ENCODE data around the gene RNF112. TPM values are rescaled to one million over a fixed set of nuclear protein-coding genes. Genes with fewer than 3 reads are reported as not detected.

The RNF112 gene
- total and polyA plus RNA-seq, 2 of the 13 experiments (the other 11 are each of a cell fraction or from before 2014, with no cell fraction given): 0.05 TPM; not detected in 1

DNA sequence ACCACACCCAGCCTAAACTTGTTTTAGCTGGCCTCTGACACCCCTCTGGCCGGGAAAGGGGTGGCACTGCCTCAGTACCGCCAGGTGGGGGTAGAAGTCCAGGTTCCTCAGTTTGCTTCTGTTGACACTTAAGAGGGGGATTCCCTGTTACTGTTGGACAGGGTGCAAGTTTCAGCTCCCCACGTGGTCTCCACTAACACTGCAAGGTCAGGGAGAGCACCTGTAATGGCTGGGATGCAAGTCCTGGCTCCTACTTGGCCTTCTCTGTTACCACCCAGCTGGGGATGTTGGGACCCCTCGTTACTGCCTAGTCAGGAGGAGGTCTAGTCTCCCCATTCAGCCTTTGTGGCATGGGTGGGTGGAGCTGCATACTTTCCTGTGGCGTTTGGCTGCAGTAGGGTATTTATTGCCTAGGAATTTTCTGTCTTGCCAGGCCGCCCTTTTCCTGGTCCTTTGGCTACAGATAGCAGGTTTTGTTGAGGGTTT is 13.4 kb upstream of the RNF112 start (continued):
- TF ChIP-seq ISX (CRISPR knock-in tag; conservative IDR thresholded peaks at IDR 0.05): no peak
- TF ChIP-seq, protein P1, sequence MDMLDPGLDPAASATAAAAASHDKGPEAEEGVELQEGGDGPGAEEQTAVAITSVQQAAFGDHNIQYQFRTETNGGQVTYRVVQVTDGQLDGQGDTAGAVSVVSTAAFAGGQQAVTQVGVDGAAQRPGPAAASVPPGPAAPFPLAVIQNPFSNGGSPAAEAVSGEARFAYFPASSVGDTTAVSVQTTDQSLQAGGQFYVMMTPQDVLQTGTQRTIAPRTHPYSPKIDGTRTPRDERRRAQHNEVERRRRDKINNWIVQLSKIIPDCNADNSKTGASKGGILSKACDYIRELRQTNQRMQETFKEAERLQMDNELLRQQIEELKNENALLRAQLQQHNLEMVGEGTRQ (IDR thresholded peaks at IDR 0.05; ENCODE audit: low read depth, low read length): 0 out of 2 replicates have a peak, but pooled peaks have one; percentile 22
- TF ChIP-seq, protein P1 (CRISPR knock-in tag; IDR thresholded peaks at IDR 0.05; ENCODE audit: borderline replicate concordance): peak; percentile 28; the same call in 1 of the 2 replicates
- no peak for TF ChIP-seq ZNF850 (CRISPR knock-in tag; conservative IDR thresholded peaks at IDR 0.05)
- TF ChIP-seq, protein P2, sequence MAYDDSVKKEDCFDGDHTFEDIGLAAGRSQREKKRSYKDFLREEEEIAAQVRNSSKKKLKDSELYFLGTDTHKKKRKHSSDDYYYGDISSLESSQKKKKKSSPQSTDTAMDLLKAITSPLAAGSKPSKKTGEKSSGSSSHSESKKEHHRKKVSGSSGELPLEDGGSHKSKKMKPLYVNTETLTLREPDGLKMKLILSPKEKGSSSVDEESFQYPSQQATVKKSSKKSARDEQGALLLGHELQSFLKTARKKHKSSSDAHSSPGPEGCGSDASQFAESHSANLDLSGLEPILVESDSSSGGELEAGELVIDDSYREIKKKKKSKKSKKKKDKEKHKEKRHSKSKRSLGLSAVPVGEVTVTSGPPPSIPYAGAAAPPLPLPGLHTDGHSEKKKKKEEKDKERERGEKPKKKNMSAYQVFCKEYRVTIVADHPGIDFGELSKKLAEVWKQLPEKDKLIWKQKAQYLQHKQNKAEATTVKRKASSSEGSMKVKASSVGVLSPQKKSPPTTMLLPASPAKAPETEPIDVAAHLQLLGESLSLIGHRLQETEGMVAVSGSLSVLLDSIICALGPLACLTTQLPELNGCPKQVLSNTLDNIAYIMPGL (CRISPR knock-in tag; IDR thresholded peaks at IDR 0.05; ENCODE audit: borderline replicate concordance in 1 of 2, low read depth in 1 of 2): 0 out of 4 replicates have a peak, but pooled peaks of 1 of the 2 experiments have one; percentile 35
- TF ChIP-seq, protein P3, sequence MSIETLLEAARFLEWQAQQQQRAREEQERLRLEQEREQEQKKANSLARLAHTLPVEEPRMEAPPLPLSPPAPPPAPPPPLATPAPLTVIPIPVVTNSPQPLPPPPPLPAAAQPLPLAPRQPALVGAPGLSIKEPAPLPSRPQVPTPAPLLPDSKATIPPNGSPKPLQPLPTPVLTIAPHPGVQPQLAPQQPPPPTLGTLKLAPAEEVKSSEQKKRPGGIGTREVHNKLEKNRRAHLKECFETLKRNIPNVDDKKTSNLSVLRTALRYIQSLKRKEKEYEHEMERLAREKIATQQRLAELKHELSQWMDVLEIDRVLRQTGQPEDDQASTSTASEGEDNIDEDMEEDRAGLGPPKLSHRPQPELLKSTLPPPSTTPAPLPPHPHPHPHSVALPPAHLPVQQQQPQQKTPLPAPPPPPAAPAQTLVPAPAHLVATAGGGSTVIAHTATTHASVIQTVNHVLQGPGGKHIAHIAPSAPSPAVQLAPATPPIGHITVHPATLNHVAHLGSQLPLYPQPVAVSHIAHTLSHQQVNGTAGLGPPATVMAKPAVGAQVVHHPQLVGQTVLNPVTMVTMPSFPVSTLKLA (IDR thresholded peaks at IDR 0.05): peak; percentile 34; the same call in 1 of the 2 replicates
- TF ChIP-seq SRF (IDR thresholded peaks at IDR 0.05; ENCODE audit: low read depth, low read length): no peak
- TF ChIP-seq, protein P4, sequence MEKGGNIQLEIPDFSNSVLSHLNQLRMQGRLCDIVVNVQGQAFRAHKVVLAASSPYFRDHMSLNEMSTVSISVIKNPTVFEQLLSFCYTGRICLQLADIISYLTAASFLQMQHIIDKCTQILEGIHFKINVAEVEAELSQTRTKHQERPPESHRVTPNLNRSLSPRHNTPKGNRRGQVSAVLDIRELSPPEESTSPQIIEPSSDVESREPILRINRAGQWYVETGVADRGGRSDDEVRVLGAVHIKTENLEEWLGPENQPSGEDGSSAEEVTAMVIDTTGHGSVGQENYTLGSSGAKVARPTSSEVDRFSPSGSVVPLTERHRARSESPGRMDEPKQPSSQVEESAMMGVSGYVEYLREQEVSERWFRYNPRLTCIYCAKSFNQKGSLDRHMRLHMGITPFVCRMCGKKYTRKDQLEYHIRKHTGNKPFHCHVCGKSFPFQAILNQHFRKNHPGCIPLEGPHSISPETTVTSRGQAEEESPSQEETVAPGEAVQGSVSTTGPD (CRISPR knock-in tag; IDR thresholded peaks at IDR 0.05): no peak
- no peak for TF ChIP-seq ZBTB42 (CRISPR knock-in tag; IDR thresholded peaks at IDR 0.05)
- TF ChIP-seq, protein P5, sequence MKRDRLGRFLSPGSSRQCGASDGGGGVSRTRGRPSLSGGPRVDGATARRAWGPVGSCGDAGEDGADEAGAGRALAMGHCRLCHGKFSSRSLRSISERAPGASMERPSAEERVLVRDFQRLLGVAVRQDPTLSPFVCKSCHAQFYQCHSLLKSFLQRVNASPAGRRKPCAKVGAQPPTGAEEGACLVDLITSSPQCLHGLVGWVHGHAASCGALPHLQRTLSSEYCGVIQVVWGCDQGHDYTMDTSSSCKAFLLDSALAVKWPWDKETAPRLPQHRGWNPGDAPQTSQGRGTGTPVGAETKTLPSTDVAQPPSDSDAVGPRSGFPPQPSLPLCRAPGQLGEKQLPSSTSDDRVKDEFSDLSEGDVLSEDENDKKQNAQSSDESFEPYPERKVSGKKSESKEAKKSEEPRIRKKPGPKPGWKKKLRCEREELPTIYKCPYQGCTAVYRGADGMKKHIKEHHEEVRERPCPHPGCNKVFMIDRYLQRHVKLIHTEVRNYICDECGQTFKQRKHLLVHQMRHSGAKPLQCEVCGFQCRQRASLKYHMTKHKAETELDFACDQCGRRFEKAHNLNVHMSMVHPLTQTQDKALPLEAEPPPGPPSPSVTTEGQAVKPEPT (CRISPR knock-in tag; IDR thresholded peaks at IDR 0.05; ENCODE audit: low read depth): no peak
- no peak for TF ChIP-seq ZNF709 (CRISPR knock-in tag; IDR thresholded peaks at IDR 0.05)
- TF ChIP-seq, protein P6, sequence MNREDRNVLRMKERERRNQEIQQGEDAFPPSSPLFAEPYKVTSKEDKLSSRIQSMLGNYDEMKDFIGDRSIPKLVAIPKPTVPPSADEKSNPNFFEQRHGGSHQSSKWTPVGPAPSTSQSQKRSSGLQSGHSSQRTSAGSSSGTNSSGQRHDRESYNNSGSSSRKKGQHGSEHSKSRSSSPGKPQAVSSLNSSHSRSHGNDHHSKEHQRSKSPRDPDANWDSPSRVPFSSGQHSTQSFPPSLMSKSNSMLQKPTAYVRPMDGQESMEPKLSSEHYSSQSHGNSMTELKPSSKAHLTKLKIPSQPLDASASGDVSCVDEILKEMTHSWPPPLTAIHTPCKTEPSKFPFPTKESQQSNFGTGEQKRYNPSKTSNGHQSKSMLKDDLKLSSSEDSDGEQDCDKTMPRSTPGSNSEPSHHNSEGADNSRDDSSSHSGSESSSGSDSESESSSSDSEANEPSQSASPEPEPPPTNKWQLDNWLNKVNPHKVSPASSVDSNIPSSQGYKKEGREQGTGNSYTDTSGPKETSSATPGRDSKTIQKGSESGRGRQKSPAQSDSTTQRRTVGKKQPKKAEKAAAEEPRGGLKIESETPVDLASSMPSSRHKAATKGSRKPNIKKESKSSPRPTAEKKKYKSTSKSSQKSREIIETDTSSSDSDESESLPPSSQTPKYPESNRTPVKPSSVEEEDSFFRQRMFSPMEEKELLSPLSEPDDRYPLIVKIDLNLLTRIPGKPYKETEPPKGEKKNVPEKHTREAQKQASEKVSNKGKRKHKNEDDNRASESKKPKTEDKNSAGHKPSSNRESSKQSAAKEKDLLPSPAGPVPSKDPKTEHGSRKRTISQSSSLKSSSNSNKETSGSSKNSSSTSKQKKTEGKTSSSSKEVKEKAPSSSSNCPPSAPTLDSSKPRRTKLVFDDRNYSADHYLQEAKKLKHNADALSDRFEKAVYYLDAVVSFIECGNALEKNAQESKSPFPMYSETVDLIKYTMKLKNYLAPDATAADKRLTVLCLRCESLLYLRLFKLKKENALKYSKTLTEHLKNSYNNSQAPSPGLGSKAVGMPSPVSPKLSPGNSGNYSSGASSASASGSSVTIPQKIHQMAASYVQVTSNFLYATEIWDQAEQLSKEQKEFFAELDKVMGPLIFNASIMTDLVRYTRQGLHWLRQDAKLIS (CRISPR knock-in tag; IDR thresholded peaks at IDR 0.05): no peak
- TF ChIP-seq, protein P7, sequence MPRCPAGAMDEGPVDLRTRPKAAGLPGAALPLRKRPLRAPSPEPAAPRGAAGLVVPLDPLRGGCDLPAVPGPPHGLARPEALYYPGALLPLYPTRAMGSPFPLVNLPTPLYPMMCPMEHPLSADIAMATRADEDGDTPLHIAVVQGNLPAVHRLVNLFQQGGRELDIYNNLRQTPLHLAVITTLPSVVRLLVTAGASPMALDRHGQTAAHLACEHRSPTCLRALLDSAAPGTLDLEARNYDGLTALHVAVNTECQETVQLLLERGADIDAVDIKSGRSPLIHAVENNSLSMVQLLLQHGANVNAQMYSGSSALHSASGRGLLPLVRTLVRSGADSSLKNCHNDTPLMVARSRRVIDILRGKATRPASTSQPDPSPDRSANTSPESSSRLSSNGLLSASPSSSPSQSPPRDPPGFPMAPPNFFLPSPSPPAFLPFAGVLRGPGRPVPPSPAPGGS (CRISPR knock-in tag; IDR thresholded peaks at IDR 0.05): 0 out of 2 replicates have a peak, but pooled peaks have one; percentile 23

All from HepG2 (cell line).